ENCODE results near the gene UBE2G2.

GRCh38 chr21:44803651-44804050 is 2.0 kb upstream of the UBE2G2 start:
- TF ChIP-seq REST (IDR thresholded peaks at IDR 0.05; ENCODE audit: insufficient read depth in 1 of 2, low read depth in 2 of 2, low read length in 2 of 2) = no peak
- TF ChIP-seq POLR2AphosphoS5 (IDR thresholded peaks at IDR 0.05; ENCODE audit: low read depth, low read length) = no peak
- TF ChIP-seq TAF1 (IDR thresholded peaks at IDR 0.05; ENCODE audit: borderline replicate concordance, insufficient read depth, low read length) = no peak
- TF ChIP-seq SIN3A (IDR thresholded peaks at IDR 0.05; ENCODE audit: borderline replicate concordance, insufficient read depth, low read length) = no peak
- TF ChIP-seq FOXP2 (optimal IDR thresholded peaks at IDR 0.05; ENCODE audit: borderline replicate concordance, extremely low read depth, extremely low read length, insufficient read depth) = no peak
